Spinal cord (tissue), 10 donors: ENCODE results near the gene VDR. TPM values are rescaled to one million over a fixed set of nuclear protein-coding genes. Genes with fewer than 3 reads are reported as not detected.

Experiments
- DNase-seq, 6 donors: peaks; one replicate each; pipeline versions ENCODE4 v3.0.0 to v3.0.0-alpha.2; 2013 to 2015; ENCODE audit warnings: low spot score in 6 of 6, low read depth in 4 of 6
- H3K27ac ChIP-seq: one replicate; pipeline ENCODE4 v1.5.1; 2013; ENCODE audit warnings: low read depth, low read length, control low read depth
- H3K27me3 ChIP-seq: one replicate; pipeline ENCODE4 v1.6.1; 2013; ENCODE audit warnings: low read length; ENCODE audit not compliant: control insufficient read depth, insufficient read depth
- H3K36me3 ChIP-seq: one replicate; pipeline ENCODE4 v1.6.1; 2013; ENCODE audit warnings: low read length; ENCODE audit not compliant: control insufficient read depth, insufficient read depth
- H3K4me1 ChIP-seq: one replicate; pipeline ENCODE4 v1.6.1; 2013; ENCODE audit warnings: low read length; ENCODE audit not compliant: control insufficient read depth, insufficient read depth
- H3K4me3 ChIP-seq: one replicate; pipeline ENCODE4 v1.5.1; 2013; ENCODE audit warnings: low read depth, low read length, control low read depth
- H3K9me3 ChIP-seq: one replicate; pipeline ENCODE4 v1.6.1; 2013; ENCODE audit warnings: low read length; ENCODE audit not compliant: control insufficient read depth, insufficient read depth
- WGBS: methylation state at CpG from one replicate; pipeline ENCODE4 v1.1.5; 2013; ENCODE audit warnings: missing lambda C conversion rate; ENCODE audit not compliant: insufficient coverage; 5-methylcytosine and 5-hydroxymethylcytosine counted together
- polyA plus RNA-seq, 2 donors: library from polyadenylated mRNA; unstranded; fragments of 120-200 nt; gene quantifications; one replicate each; pipeline ENCODE4 v1.2.1, GENCODE V29; 2013; ENCODE audit not compliant: insufficient read length in 2 of 2
- total RNA-seq, 2 donors: library from RNA; depleted of rRNA in 1 of 2; stranded (reverse); fragments of 120-200 nt in 1 of 2; fragments of >200 nt in 1 of 2; gene quantifications; one replicate each; pipeline versions ENCODE4 v1.2.3 to v1.2.4, GENCODE V29; 2013 to 2014
- donor health status: healthy.

The VDR gene
- total and polyA plus RNA-seq, 4 donors = 0.17 to 0.50 (median 0.39) TPM

DNA sequence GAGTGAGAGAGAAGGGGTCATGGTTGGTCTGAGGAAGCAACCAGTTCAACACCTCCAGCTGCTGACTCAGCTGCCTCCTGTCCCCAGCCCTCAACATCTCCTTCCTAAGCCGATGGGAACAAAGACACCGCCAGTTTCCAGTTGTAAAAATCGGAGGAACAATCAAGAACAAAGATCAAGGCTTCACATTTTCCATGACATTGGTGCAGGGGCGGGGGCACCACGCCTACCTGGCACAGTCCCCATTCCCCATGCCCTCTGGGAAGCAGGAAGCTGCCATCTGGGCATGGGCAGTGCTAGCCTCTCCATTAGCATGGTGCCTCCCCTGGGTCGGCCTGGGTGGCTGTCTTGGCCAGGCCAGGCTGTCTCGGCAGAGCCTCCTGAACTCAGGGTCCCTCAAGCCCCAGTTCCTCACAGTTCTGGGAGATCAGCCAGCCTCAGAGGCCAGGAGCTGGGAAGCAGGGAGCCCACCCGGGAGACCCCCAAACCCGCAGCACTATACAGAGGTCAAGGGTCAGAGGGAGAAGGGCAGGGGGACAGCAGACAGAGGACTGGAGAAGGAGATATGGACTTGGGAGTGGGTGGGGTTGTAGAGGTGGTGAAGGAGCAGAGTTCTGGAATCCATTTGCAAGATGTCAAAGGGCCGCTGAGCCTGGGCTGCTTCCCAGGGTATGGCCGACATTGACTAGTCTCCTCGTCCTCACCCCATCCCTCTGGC is 39.0 kb upstream of the VDR start:
- H3K4me1 ChIP-seq = peaks cover 25% of the 10 kb centered on the region
- no peak overlapping the region for H3K27ac ChIP-seq
- H3K36me3 ChIP-seq = no peaks in the 10 kb centered on the region
- H3K9me3 ChIP-seq = no peaks in the 10 kb centered on the region
- H3K4me3 ChIP-seq = no peak overlapping the region
- no peak for DNase-seq
- peaks cover 10% of the 10 kb centered on the region for H3K27me3 ChIP-seq
- 76% methylated on average over 9 of the region's 12 CpGs for WGBS

DNA sequence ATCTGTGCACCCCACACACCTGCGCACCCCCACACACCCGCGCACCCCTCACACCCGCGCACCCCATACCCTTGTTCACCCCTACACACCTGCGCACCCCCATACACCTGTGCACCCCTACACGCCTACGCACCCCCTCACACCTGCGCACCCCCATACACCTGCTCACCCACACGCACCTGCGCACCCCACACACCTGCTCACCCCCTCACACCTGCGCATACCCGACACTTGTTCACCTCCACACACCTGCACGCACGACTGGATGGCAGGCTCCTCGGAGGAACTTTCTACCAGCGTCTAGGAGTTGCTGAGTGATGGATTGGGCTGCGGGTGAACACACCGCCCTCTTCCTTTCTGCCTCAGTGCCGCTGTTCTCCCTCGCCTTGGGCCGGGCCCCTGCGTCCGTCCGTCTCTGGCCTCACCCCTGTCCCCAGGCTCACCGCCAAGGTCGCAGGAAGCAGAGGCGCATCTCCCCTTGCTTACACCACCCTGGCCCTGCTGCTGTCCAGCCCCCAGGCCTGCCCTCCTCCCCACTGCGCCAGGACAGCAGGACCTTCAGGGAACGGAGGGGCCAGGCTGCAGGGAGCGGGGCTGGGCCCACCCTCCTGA is 37.9 kb upstream of the VDR start:
- WGBS = 47% methylated on average over 19 of the region's 31 CpGs
- DNase-seq = no peak
- Histone ChIP-seq H3K4me1 (peaks cover 25% of the 10 kb centered on the region), H3K9me3 (no peaks in the 10 kb centered on the region), H3K36me3 (no peaks in the 10 kb centered on the region), H3K27ac (no peak overlapping the region), H3K27me3 (peaks cover 12% of the 10 kb centered on the region), H3K4me3 (no peak overlapping the region)

DNA sequence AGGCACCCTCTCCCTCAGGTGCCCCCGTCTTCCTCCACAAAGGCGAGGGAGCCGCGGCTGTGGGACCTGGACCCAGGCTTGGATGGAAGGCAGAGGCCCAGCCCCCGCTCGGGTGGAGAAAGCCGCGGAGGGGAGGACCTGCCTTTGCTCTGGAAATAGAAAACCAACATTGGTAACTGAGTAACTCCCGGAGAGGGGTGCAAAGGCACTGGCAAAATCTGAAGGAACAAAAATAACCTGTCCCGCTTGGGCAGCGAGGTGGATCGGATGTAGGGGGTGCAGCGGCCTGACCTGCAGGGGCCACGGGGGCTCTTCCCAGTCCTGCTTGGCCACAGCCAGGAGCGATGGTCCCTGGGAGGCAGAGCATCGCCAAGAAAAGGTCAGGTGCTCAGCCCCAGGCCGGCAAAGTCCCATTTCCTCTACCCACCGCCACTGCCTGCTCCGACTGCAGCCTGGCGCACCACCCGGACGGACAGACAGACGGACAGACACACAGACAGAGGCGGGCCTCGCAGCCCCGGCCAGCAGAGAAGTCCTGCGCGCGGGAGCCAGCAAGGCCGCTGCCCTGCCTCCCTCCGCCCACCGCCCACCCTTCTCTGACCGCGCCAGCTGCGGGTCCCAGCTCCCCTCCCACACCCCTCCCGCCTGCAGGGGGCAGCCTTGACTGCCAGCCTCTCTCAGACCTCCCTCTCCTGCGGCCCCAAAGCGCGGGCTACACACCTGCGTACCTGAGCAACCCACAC is 37.2 kb upstream of the VDR start:
- Histone ChIP-seq H3K9me3 (no peaks in the 10 kb centered on the region), H3K27me3 (peaks cover 12% of the 10 kb centered on the region), H3K36me3 (no peaks in the 10 kb centered on the region), H3K27ac (no peak overlapping the region), H3K4me3 (no peak overlapping the region), H3K4me1 (peaks cover 20% of the 10 kb centered on the region)
- peak in 2 of 6 donors; percentile 29 to 45 for DNase-seq
- 19% methylated on average over 40 of the region's 40 CpGs for WGBS

DNA sequence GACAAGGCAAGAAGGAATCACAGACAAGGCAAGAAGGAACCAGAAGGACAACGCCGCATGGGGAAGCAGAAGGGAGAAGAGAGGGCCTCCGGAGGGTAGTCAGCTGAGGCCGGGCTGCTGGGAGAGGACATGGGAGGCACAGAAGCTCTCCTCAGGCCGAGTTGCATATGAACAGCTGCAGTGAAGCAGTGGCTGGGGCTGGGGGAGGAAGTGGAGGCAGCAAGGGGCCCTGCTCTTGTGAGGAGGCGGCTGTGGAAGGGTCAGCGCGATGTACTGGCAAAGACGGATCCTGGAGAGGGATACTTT is 36.6 kb upstream of the VDR start:
- no peak for DNase-seq
- Histone ChIP-seq H3K4me3 (no peak overlapping the region), H3K27ac (no peak overlapping the region), H3K4me1 (peaks cover 14% of the 10 kb centered on the region), H3K36me3 (no peaks in the 10 kb centered on the region), H3K9me3 (no peaks in the 10 kb centered on the region), H3K27me3 (peaks cover 12% of the 10 kb centered on the region)
- WGBS = 81% methylated on average over 9 of the region's 9 CpGs

DNA sequence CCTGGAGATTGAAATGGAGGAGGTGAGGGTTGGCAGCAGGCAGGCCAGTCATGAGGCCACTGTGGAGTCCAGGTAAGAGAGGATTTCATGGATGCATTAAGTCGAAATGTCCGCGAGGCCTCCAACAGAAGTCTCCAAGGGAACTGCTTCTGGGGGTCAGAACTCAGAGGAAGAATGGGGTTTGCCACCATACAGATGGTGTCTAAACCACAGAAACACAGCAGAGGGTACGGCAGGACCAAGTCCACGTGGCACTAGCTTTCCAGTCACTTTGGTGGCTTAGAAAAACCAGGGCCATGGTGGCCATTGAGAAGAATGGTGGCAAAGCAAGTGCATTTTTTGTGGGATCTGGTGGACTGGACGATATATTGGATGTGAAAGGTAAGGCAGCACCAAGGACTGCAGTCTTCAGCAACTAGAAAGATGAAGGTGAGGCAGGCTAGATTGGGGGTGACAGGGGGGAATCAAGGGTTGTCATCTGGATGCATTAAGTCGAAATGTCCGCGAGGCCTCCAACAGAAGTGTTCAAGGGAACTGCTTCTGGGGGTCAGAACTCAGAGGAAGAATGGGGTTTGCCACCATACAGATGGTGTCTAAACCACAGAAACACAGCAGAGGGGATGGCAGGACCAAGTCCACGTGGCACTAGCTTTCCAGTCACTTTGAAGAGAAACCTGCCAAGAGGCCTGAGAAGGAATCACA is 36.1 kb upstream of the VDR start:
- no peak overlapping the region for H3K4me3 ChIP-seq
- 97% methylated on average over 10 of the region's 10 CpGs for WGBS
- H3K27ac ChIP-seq = no peak overlapping the region
- H3K4me1 ChIP-seq = peaks cover 13% of the 10 kb centered on the region
- H3K9me3 ChIP-seq = no peaks in the 10 kb centered on the region
- no peak for DNase-seq
- H3K36me3 ChIP-seq = no peaks in the 10 kb centered on the region
- peaks cover 12% of the 10 kb centered on the region for H3K27me3 ChIP-seq

DNA sequence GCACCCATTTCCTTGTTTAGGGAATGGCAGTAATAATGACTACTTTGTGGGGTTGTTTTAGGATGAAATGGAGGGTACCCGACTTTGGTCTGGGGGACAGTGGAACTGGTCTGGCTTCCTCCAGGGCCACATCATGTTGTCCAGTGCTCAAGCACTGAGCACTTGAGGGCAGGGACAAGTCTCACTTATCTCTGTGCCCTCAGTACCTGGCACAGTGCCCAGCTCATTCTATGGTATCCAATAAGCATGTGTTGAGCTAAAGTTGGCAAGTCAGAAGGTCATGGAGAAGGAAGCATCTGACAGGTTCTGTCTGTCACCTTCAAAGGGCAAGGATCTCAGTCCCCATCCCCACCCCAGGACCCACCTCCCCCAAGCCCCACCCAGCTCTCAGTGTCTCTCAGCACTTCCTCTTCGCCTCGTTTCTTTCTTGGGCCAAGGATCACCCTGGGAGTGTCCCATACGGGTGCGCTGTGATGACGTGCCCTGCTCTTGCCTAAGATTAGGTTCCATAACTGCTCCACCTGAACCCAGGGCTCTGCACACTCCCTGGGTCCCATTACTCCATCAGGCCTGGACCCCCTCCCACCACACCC is 34.3 kb upstream of the VDR start:
- Histone ChIP-seq H3K4me1 (peaks cover 13% of the 10 kb centered on the region), H3K4me3 (no peak overlapping the region), H3K9me3 (no peaks in the 10 kb centered on the region), H3K36me3 (no peaks in the 10 kb centered on the region), H3K27ac (no peak overlapping the region), H3K27me3 (peaks cover 12% of the 10 kb centered on the region)
- WGBS = 88% methylated on average over 6 of the region's 6 CpGs
- no peak for DNase-seq

DNA sequence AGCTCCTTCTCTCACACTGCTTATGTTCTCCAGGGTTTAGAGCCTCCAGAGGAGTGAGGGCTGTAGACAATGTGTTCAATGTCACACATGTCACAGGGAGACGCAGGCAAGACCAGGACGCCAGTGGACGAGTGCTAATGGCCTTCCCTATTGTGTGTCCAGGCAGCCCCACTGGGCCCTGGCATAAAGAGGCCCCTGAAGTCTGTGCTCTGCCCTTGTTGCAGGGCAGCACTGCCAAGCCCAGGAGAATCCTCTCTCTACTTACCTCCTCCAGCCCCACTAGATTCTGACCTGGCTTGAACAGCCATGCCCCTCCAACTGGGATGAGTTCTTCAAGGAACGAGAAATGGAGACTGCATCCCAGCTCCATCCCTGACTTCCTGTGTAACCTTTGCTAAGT is 33.8 kb upstream of the VDR start:
- Histone ChIP-seq H3K27me3 (peaks cover 12% of the 10 kb centered on the region), H3K9me3 (no peaks in the 10 kb centered on the region), H3K36me3 (no peaks in the 10 kb centered on the region), H3K4me3 (no peak overlapping the region), H3K27ac (no peak overlapping the region), H3K4me1 (peaks cover 13% of the 10 kb centered on the region)
- DNase-seq = no peak
- 65% methylated on average over 4 of the region's 4 CpGs for WGBS

DNA sequence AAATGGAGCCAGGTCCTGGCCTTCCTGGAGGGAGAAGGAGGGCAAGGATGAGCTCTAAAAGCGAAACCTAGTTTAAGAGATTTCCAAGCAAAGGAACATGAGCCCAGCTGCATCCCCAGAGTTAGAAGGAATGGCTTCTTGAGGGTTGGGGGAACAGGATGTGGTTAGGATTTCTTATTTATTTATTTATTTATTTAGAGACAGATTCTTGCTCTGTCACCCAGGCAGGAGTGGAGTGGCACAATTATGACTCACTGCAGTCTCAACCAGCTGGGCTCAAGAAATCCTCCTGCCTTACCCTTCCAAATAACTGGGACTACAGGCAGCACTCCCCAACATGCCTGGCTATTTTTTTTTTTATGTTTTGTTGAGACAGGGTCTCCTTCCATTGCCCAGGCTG is 33.3 kb upstream of the VDR start:
- no peak overlapping the region for H3K4me3 ChIP-seq
- peaks cover 11% of the 10 kb centered on the region for H3K27me3 ChIP-seq
- H3K9me3 ChIP-seq = no peaks in the 10 kb centered on the region
- WGBS = 88% methylated on average over 1 of the region's 1 CpG
- H3K36me3 ChIP-seq = no peaks in the 10 kb centered on the region
- H3K4me1 ChIP-seq = peaks cover 13% of the 10 kb centered on the region
- DNase-seq = no peak
- H3K27ac ChIP-seq = no peak overlapping the region

DNA sequence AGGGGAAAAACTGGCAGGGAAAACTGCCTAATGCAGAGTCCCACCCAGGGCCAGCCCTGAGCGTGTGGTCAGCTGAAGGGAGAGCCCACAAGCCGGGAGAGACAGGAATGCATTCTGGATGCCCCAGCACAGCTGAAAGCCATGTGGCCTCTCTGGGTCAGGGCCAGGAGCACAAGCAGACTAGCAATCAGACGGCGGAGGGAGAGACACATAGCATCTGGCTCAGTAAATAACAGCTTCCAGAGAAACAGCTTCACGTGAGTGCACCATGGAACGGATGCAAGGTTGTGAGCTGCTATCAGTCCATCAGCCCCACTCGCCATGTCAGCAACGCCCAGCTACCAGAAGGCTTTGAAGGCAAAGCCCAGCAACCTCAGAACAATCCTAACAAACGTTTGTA is 30.4 kb upstream of the VDR start:
- Histone ChIP-seq H3K4me1 (no peaks in the 10 kb centered on the region), H3K27ac (no peak overlapping the region), H3K27me3 (peaks cover 2% of the 10 kb centered on the region), H3K4me3 (no peak overlapping the region), H3K36me3 (no peaks in the 10 kb centered on the region), H3K9me3 (no peaks in the 10 kb centered on the region)
- WGBS = 25% methylated on average over 6 of the region's 9 CpGs
- peak in 2 of 6 donors; percentile 12 to 31 for DNase-seq
